Measurements from ENCODE around the gene CYP4A22.
"Not testable (repeated sequence)": the region's sequence is repeated elsewhere in the genome, so short reads cannot be mapped to it uniquely, and the experiment has no call there.

CYP4A22 gene

DNA sequence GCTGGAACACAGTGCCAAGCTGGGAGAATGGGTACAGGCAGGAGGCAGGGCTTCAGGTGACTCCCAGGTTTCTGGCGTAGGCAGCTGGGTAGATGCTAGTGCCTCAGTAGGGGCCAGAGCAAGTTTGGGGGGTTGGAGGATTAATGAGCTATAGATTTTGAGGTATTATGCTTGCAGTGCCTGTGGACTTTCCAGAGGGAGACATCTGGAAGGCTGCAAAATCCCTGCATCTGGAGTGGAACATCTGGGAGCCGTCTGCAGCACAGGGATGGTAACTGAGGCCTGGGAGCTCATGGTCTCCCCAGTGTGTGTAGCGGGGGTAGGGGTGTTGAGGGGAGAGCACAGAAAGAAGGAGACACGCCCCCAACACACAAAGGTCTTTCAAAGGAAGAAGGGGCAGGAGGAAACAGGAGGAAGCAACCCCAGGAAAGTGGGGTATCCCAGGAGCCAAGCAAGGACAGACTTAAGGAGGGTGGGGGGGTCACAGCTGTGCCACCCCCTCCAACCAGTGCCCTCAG is 54.8 kb downstream of the CYP4A22 start:
- no peak for FAIRE-seq
- no peak for DNase-seq (ENCODE audit: insufficient read length, low spot score)
- TF ChIP-seq, protein P1, sequence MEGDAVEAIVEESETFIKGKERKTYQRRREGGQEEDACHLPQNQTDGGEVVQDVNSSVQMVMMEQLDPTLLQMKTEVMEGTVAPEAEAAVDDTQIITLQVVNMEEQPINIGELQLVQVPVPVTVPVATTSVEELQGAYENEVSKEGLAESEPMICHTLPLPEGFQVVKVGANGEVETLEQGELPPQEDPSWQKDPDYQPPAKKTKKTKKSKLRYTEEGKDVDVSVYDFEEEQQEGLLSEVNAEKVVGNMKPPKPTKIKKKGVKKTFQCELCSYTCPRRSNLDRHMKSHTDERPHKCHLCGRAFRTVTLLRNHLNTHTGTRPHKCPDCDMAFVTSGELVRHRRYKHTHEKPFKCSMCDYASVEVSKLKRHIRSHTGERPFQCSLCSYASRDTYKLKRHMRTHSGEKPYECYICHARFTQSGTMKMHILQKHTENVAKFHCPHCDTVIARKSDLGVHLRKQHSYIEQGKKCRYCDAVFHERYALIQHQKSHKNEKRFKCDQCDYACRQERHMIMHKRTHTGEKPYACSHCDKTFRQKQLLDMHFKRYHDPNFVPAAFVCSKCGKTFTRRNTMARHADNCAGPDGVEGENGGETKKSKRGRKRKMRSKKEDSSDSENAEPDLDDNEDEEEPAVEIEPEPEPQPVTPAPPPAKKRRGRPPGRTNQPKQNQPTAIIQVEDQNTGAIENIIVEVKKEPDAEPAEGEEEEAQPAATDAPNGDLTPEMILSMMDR (IDR thresholded peaks at IDR 0.05; ENCODE audit: insufficient read depth, missing control alignments) = no peak

DNA sequence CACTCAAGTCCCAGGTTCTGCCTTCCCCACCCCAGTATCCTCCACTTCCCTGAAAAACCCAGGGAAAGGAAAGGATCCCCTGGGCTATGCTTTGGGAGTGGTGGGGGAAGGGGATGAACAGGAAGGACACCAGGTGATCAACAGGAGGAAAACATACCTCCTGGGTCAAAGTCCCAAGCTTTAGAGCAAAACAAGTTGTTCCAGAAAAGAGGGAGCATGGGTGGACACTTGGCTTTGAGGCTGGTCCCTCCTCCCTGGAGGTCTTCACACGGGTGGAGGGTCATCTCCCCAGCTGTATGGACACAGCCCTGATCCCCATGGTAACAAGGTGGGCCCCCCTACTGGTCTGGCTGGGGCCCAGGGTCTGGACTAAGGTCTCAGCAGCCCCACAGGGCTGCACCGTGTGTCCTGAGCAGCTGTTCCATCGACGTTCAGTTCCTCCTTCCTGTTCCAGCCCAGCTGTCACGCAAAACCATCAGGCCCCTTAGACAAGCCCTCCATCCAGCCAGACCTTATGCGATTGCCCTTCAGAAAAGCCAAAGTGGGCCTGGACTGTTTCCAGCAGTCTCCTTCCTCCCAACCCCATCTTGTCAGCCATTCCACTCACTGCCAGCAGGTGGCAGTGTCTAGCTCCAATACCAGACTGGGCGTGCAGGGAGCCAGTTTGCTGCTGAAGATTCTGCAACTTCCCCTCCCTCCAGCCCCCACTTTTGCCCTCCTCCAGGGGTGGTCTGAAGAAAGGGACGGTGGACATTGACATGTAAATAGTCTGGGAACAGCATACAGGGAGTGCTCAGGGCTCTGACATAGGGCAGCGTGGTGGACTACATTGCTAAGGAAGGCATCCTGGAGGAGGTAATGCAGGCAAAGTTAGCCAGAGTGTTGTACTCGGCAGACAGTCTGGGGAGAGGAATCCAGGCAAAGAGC is 55.5 kb downstream of the CYP4A22 start:
- FAIRE-seq (no peak), DNase-seq (ENCODE audit: insufficient read length, low spot score) (peak; percentile 58)
- TF ChIP-seq, protein P1 (IDR thresholded peaks at IDR 0.05; ENCODE audit: insufficient read depth, missing control alignments) = peak; percentile 92

DNA sequence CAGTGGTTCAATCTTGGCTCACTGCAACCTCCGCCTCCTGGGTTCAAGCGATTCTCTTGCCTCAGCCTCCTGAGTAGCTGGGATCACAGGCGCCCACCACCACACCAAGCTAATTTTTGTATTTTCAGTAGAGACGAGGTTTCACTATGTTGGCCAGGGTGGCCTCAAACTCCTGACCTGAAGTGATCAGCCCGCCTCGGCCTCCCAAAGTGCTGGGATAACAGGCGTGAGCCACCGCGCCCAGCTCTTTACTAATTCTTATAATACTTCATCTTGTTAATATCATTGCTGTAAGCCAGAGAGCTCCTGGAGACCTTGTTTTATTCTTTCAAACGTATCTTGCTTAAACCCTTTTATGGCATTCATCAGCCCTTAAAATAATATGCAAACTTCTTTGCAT is 56.3 kb downstream of the CYP4A22 start:
- DNase-seq (ENCODE audit: insufficient read length, low spot score); FAIRE-seq: not testable (repeated sequence)

DNA sequence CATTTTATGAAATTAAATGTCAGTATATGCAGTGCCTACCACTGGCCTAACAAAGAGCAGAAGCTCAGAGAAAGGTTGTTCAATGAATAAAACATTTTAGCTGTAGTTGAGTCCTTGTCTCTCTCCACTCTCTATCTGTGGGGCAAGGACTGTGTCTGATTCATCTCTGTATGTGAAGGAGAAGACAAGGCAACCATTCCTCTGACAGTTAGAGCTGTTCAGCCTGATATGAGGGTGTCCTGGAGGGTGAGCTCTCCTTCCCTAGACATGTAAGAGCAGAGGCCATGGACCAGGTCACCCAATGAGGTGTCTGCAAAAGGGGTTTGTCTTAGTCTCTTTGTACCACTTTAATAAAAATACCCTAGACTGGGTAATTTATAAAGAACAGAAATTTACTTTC is 57.1 kb downstream of the CYP4A22 start:
- DNase-seq (ENCODE audit: insufficient read length, low spot score) (no peak), FAIRE-seq (no peak)
- TF ChIP-seq, protein P1 (IDR thresholded peaks at IDR 0.05; ENCODE audit: insufficient read depth, missing control alignments) = no peak

DNA sequence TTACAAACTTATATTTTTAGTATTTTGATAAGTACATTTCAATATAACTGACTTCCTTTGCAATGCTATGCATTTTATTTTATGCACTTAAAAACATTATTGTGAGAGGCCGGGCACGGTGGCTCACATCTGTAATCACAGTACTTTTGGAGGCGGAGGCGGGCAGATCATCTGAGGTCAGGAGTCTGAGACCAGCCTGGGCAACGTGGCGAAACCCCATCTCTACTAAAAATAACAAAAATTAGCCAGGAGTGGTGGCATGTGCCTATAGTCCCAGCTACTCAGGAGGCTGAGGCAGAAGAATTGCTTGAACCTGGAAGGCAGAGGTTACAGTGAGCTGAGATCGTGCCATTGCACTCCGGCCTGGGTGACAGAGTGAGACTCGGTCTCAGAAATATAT is 58.7 kb downstream of the CYP4A22 start:
- FAIRE-seq = not testable (repeated sequence)

DNA sequence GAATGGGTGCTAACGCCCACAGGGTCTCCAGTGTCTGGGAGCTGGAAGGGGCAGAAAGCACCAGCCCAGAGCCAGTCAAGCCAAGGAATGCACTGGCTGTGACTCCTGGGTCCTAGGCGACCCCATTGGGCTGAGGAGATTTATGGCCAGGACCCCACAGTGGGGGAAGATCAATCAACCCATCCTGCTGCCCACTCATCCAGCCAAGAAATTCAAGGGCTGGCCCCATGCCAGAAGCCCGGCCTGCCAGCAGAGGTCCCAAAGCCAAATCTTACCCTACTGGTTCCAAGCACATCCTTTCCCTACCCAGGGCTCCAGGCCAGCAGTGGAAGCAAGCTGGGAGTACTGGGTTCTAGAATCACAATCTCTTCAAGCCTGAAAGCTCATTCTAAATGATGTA is 59.4 kb downstream of the CYP4A22 start:
- DNase-seq (ENCODE audit: insufficient read length, low spot score) = no peak
- FAIRE-seq = no peak
- TF ChIP-seq, protein P1 (IDR thresholded peaks at IDR 0.05; ENCODE audit: insufficient read depth, missing control alignments) = no peak

More for the DNA sequence above, 58.7 kb downstream of the CYP4A22 start:
- not testable (repeated sequence) for DNase-seq (ENCODE audit: insufficient read length, low spot score)

DNA sequence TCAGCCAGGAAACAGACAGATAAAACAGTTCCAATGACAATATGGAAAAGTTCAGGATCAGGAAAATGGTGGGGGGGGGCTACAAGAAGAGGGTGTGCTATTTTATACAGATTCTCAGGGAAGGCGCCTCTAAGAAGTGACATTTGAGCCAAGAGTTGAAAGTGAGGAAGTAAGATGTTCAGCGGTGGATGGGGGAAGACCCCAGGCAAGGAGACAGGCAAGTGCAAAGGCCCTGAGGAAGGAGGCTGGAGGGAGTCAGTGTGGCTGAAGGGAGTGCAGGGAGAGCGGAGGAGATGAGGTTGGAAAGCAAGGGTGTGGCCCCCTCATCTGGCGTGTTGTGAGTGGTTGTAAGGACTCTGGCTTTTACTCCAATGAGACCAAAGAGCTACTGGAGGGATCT is 61.0 kb downstream of the CYP4A22 start:
- no peak for FAIRE-seq
- TF ChIP-seq, protein P1 (IDR thresholded peaks at IDR 0.05; ENCODE audit: insufficient read depth, missing control alignments) = no peak
- no peak for DNase-seq (ENCODE audit: insufficient read length, low spot score)
